SU-DHL-6 (cell line): ENCODE measurements around the gene GOLGA1.

ENCODE experiments used
- CTCF ChIP-seq: fragments of 200-600 bp; sonication (generic); IDR thresholded peaks from one replicate; pipeline ENCODE4 v1.5.1; 2017; ENCODE audit warnings: antibody characterized with exemption, mild to moderate bottlenecking, low read length, moderate library complexity; ENCODE audit not compliant: insufficient read depth, poor library complexity, severe bottlenecking
- EZH2phosphoT487 ChIP-seq: fragments of 200-600 bp; sonication (generic), shearing (Covaris generic); conservative IDR thresholded peaks from 2 replicates; pipeline ENCODE4 v1.6.1; 2018; ENCODE audit warnings: mild to moderate bottlenecking, antibody characterized with exemption, low read length, moderate library complexity, mixed read lengths

- no peak for TF ChIP-seq CTCF
- no peak for TF ChIP-seq EZH2phosphoT487
These were observed 32.9 kb upstream of the GOLGA1 start for GRCh38 chr9:124973807-124974206.
